NCI-H1092 (cell line): Measurements from ENCODE around the gene NOC3L.
"Not testable (repeated sequence)": the region's sequence is repeated elsewhere in the genome, so short reads cannot be mapped to it uniquely, and the experiment has no call there.

Source experiments
- DNase-seq: peaks from one replicate; lab custom pipeline; 2025; lab: John Stamatoyannopoulos, UW

The NOC3L gene

GRCh38 chr10:94362360-94363250, at the start of gene NOC3L:
Gene NOC3L, minus strand, starts transcription at chr10:94362939. Its CDS starts 101 bp downstream, at chr10:94362838.
- peak; percentile 89 for DNase-seq

- DNase-seq = no peak
Observed at GRCh38 chr10:94412449-94412848, 49.7 kb upstream of the NOC3L start.

- DNase-seq = no peak
Observed at GRCh38 chr10:94411304-94411703, 48.6 kb upstream of the NOC3L start.

- DNase-seq = no peak
Observed at GRCh38 chr10:94409021-94409657, 46.4 kb upstream of the NOC3L start.

- no peak for DNase-seq
Observed at GRCh38 chr10:94407668-94408067, 44.9 kb upstream of the NOC3L start.

- no peak for DNase-seq
Observed at GRCh38 chr10:94405406-94405805, 42.7 kb upstream of the NOC3L start.

GRCh38 chr10:94403380-94404213, 40.9 kb upstream of the NOC3L start:
- peak; percentile 17 for DNase-seq

- DNase-seq = no peak
Observed at GRCh38 chr10:94402843-94403379, 40.2 kb upstream of the NOC3L start.

- peak; percentile 89 for DNase-seq
Observed at GRCh38 chr10:94402204-94402842, 39.6 kb upstream of the NOC3L start, which contains the start of gene TBC1D12. Gene TBC1D12, plus strand, starts transcription at chr10:94402541. Its CDS starts 73 bp downstream, at chr10:94402614.

- DNase-seq = no peak
Observed at GRCh38 chr10:94398762-94399161, 36.0 kb upstream of the NOC3L start.

- DNase-seq = no peak
Observed at GRCh38 chr10:94397549-94398370, 35.0 kb upstream of the NOC3L start.

GRCh38 chr10:94392117-94392516, 29.4 kb upstream of the NOC3L start:
- DNase-seq = not testable (repeated sequence)

GRCh38 chr10:94385733-94386132, 23.0 kb upstream of the NOC3L start:
- DNase-seq = not testable (repeated sequence)

GRCh38 chr10:94383530-94383929, 20.8 kb upstream of the NOC3L start:
- DNase-seq = no peak

- DNase-seq = no peak
Observed at GRCh38 chr10:94376865-94377264, 14.1 kb upstream of the NOC3L start.

GRCh38 chr10:94375374-94375773, 12.6 kb upstream of the NOC3L start:
- DNase-seq = no peak

- DNase-seq = no peak
Observed at GRCh38 chr10:94370501-94370900, 7.8 kb upstream of the NOC3L start.

- no peak for DNase-seq
Observed at GRCh38 chr10:94366382-94366781, 3.6 kb upstream of the NOC3L start.

- no peak for DNase-seq
Observed at GRCh38 chr10:94364482-94364881, 1.7 kb upstream of the NOC3L start.

GRCh38 chr10:94363251-94363565, 469 bp upstream of the NOC3L start:
- no peak for DNase-seq
